HepG2 (cell line): ENCODE measurements around the gene LBR. TPM values are rescaled to one million over a fixed set of nuclear protein-coding genes. Genes with fewer than 3 reads are reported as not detected.

Experiments used
- ELF1 ChIP-seq: sonication (generic); formaldehyde crosslinking; IDR thresholded peaks from 2 replicates; pipeline ENCODE4 v1.4.0; 2020; ENCODE audit warnings: missing genetic modification reagents
- KLF9 ChIP-seq: IDR thresholded peaks from 2 replicates; pipeline ENCODE4 v1.6.1; 2016; ENCODE audit warnings: low read depth
- KMT2A ChIP-seq: sonication (generic); formaldehyde crosslinking; IDR thresholded peaks from 2 replicates; pipeline ENCODE4 v1.4.0; 2020; ENCODE audit warnings: missing genetic modification reagents
- MXI1 ChIP-seq: IDR thresholded peaks from 3 replicates; pipeline ENCODE4 v1.6.1; 2012; ENCODE audit warnings: low read depth, low read length, inconsistent platforms, borderline replicate concordance
- PAF1 ChIP-seq: IDR thresholded peaks from 2 replicates; pipeline ENCODE4 v1.6.1; 2016; ENCODE audit warnings: missing genetic modification reagents, missing compliant biosample characterization
- POLR2AphosphoS5 ChIP-seq: IDR thresholded peaks from 2 replicates; pipeline ENCODE4 v1.6.1; 2012; ENCODE audit warnings: low read depth, low read length
- PPARG ChIP-seq: conservative IDR thresholded peaks from 2 replicates; pipeline ENCODE4 v1.6.1; 2016; ENCODE audit warnings: missing biosample characterization, missing genetic modification reagents
- RAD51 ChIP-seq: fragments of 450-650 bp; IDR thresholded peaks from 2 replicates; pipeline ENCODE4 v1.6.1; 2016; ENCODE audit warnings: borderline replicate concordance
- THAP9 ChIP-seq: sonication (generic); formaldehyde crosslinking; IDR thresholded peaks from 2 replicates; pipeline ENCODE4; 2020; ENCODE audit warnings: missing genetic modification reagents, mild to moderate bottlenecking, borderline replicate concordance
- ZC3H13 ChIP-seq: sonication (generic); formaldehyde crosslinking; IDR thresholded peaks from 2 replicates; pipeline ENCODE4 v1.8.1; 2023; ENCODE audit warnings: mild to moderate bottlenecking, missing genetic modification reagents, moderate library complexity
- ZNF235 ChIP-seq: sonication (generic); formaldehyde crosslinking; IDR thresholded peaks from 2 replicates; pipeline ENCODE4 v1.8.1; 2023; ENCODE audit warnings: mild to moderate bottlenecking, missing genetic modification reagents, borderline replicate concordance
- ZNF280B ChIP-seq: sonication (generic); formaldehyde crosslinking; IDR thresholded peaks from 2 replicates; pipeline ENCODE4 v1.5.0; 2020; ENCODE audit warnings: missing genetic modification reagents, mild to moderate bottlenecking, borderline replicate concordance
- ZNF496 ChIP-seq: sonication (generic); formaldehyde crosslinking; IDR thresholded peaks from 2 replicates; pipeline ENCODE4 v1.8.1; 2023; ENCODE audit warnings: mild to moderate bottlenecking, moderate library complexity, missing genetic modification reagents; ENCODE audit not compliant: insufficient replicate concordance
- ZNF501 ChIP-seq: sonication (generic); formaldehyde crosslinking; IDR thresholded peaks from 2 replicates; pipeline ENCODE4 v1.5.1; 2020; ENCODE audit warnings: mild to moderate bottlenecking, moderate library complexity, missing genetic modification reagents
- ZNF616 ChIP-seq: sonication (generic); formaldehyde crosslinking; IDR thresholded peaks from 2 replicates; pipeline ENCODE4 v1.5.0; 2020; ENCODE audit warnings: low read depth, mild to moderate bottlenecking, missing genetic modification reagents
- ZNF816 ChIP-seq: sonication (generic); formaldehyde crosslinking; IDR thresholded peaks from 2 replicates; pipeline ENCODE4 v1.8.0; 2022; ENCODE audit warnings: missing genetic modification reagents, mild to moderate bottlenecking, borderline replicate concordance
- ZNF841 ChIP-seq: sonication (generic); formaldehyde crosslinking; IDR thresholded peaks from 2 replicates; pipeline ENCODE4 v1.8.1; 2023; ENCODE audit warnings: missing genetic modification reagents, borderline replicate concordance
- polyA plus RNA-seq, 8 experiments: library from polyadenylated mRNA; depleted of rRNA in 3 of 8; stranded (reverse) in 7 of 8; unstranded in 1 of 8; fragments of >200 nt; fragmentation: Illumina TruSeq in 4 of 8; extraction: Trizol in 4 of 8; gene quantifications; 2 replicates each; pipeline versions ENCODE4 v1.2.1 to v1.2.3, GENCODE V29; 2011 to 2016; ENCODE audit warnings: low read depth in 4 of 8, missing spikeins in 1 of 8, mixed read lengths in 1 of 8; ENCODE audit not compliant: insufficient read depth in 1 of 8
- total RNA-seq, 5 experiments: library from RNA; depleted of rRNA; stranded (reverse); fragments of >200 nt; fragmentation: Illumina TruSeq; extraction: Trizol; gene quantifications; 2 replicates each; pipeline ENCODE4 v1.2.3, GENCODE V29; 2016; ENCODE audit warnings: low read depth in 1 of 5
- TF ChIP-seq, protein P1 (sequence below): sonication (generic); formaldehyde crosslinking; IDR thresholded peaks from 2 replicates; pipeline ENCODE4 v1.4.0; 2020; ENCODE audit warnings: missing genetic modification reagents, borderline replicate concordance
- TF ChIP-seq, protein P2 (sequence below): sonication (generic); formaldehyde crosslinking; IDR thresholded peaks from 2 replicates; pipeline ENCODE4 v1.8.1; 2023; ENCODE audit warnings: missing genetic modification reagents, inconsistent platforms, borderline replicate concordance

LBR gene
- total and polyA plus RNA-seq, 2 of the 13 experiments (the other 11 are each of a cell fraction or from before 2014, with no cell fraction given) = 38.9 to 76.7 TPM

- TF ChIP-seq KMT2A (CRISPR knock-in tag) (no peak; the same call in 1 of the 2 replicates), POLR2AphosphoS5 (peak; percentile 13; the same call in 1 of the 2 replicates), ZNF280B (CRISPR knock-in tag) (no peak), ZNF841 (CRISPR knock-in tag) (no peak), PAF1 (CRISPR knock-in tag) (no peak), ZC3H13 (CRISPR knock-in tag) (no peak), MXI1 (peak; percentile 13; the same call in 1 of the 3 replicates), PPARG (CRISPR knock-in tag) (no peak), ZNF496 (no peak), ZNF816 (CRISPR knock-in tag) (peak; percentile 27; the same call in 1 of the 2 replicates), ELF1 (no peak), ZNF235 (CRISPR knock-in tag) (no peak), KLF9 (CRISPR knock-in tag) (no peak), ZNF616 (no peak), RAD51 (no peak), ZNF501 (no peak), THAP9 (CRISPR knock-in tag) (no peak)
- TF ChIP-seq, protein P1, sequence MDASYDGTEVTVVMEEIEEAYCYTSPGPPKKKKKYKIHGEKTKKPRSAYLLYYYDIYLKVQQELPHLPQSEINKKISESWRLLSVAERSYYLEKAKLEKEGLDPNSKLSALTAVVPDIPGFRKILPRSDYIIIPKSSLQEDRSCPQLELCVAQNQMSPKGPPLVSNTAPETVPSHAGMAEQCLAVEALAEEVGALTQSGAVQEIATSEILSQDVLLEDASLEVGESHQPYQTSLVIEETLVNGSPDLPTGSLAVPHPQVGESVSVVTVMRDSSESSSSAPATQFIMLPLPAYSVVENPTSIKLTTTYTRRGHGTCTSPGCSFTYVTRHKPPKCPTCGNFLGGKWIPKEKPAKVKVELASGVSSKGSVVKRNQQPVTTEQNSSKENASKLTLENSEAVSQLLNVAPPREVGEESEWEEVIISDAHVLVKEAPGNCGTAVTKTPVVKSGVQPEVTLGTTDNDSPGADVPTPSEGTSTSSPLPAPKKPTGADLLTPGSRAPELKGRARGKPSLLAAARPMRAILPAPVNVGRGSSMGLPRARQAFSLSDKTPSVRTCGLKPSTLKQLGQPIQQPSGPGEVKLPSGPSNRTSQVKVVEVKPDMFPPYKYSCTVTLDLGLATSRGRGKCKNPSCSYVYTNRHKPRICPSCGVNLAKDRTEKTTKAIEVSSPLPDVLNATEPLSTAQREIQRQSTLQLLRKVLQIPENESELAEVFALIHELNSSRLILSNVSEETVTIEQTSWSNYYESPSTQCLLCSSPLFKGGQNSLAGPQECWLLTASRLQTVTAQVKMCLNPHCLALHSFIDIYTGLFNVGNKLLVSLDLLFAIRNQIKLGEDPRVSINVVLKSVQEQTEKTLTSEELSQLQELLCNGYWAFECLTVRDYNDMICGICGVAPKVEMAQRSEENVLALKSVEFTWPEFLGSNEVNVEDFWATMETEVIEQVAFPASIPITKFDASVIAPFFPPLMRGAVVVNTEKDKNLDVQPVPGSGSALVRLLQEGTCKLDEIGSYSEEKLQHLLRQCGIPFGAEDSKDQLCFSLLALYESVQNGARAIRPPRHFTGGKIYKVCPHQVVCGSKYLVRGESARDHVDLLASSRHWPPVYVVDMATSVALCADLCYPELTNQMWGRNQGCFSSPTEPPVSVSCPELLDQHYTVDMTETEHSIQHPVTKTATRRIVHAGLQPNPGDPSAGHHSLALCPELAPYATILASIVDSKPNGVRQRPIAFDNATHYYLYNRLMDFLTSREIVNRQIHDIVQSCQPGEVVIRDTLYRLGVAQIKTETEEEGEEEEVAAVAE (CRISPR knock-in tag) = no peak
- TF ChIP-seq, protein P2, sequence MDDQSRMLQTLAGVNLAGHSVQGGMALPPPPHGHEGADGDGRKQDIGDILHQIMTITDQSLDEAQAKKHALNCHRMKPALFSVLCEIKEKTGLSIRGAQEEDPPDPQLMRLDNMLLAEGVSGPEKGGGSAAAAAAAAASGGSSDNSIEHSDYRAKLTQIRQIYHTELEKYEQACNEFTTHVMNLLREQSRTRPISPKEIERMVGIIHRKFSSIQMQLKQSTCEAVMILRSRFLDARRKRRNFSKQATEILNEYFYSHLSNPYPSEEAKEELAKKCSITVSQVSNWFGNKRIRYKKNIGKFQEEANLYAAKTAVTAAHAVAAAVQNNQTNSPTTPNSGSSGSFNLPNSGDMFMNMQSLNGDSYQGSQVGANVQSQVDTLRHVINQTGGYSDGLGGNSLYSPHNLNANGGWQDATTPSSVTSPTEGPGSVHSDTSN (CRISPR knock-in tag) = no peak
Observed at GRCh38 chr1:225427235-225428067, at the start of gene LBR (continued).
